Neural cell (in vitro differentiated cells): Measurements from ENCODE around the gene FILIP1. TPM values are rescaled to one million over a fixed set of nuclear protein-coding genes. Genes with fewer than 3 reads are reported as not detected.

Source experiments
- H2AFZ ChIP-seq: fragments of 200-600, 300-800 bp; sonication (generic), shearing (Covaris generic); 2 replicates; pipeline ENCODE4 v1.6.0; 2014; ENCODE audit warnings: low read depth, mild to moderate bottlenecking, antibody characterized with exemption, low read length, moderate library complexity
- H3F3A ChIP-seq: fragments of 200-600 bp; shearing (Covaris generic); 2 replicates; pipeline ENCODE4 v1.6.1; 2016; ENCODE audit warnings: mild to moderate bottlenecking, moderate library complexity, mixed read lengths, antibody characterized with exemption, low read length; ENCODE audit not compliant: insufficient read depth, poor library complexity, severe bottlenecking
- H3K27ac ChIP-seq: fragments of 200-600, 300-800 bp; sonication (generic), shearing (Covaris generic); 2 replicates; pipeline ENCODE4 v1.5.1; 2014; ENCODE audit warnings: mild to moderate bottlenecking, low read length, moderate library complexity
- H3K27me3 ChIP-seq: fragments of 300-800, 200-600 bp; sonication (generic), shearing (Covaris generic); 2 replicates; pipeline ENCODE4 v1.6.0; 2014; ENCODE audit warnings: mild to moderate bottlenecking, low read depth, low read length, moderate library complexity; ENCODE audit not compliant: insufficient read depth
- H3K36me3 ChIP-seq: fragments of 300-800, 200-600 bp; sonication (generic), shearing (Covaris generic); 2 replicates; pipeline ENCODE4 v1.5.1; 2014; ENCODE audit warnings: mild to moderate bottlenecking, antibody characterized with exemption, low read length, moderate library complexity; ENCODE audit not compliant: insufficient read depth
- H3K4me2 ChIP-seq: fragments of 300-800, 200-600 bp; sonication (generic), shearing (Covaris generic); 2 replicates; pipeline ENCODE4 v1.6.0; 2014; ENCODE audit warnings: mild to moderate bottlenecking, low read length
- H3K4me3 ChIP-seq: fragments of 300-800, 200-600 bp; sonication (generic), shearing (Covaris generic); 2 replicates; pipeline ENCODE4 v1.5.1; 2014; ENCODE audit warnings: mild to moderate bottlenecking, low read length, moderate library complexity
- H3K79me2 ChIP-seq: fragments of 200-600 bp; shearing (Covaris generic); replicated peaks from 2 replicates; pipeline ENCODE4 v1.6.0; 2014; ENCODE audit warnings: mild to moderate bottlenecking, low read length, moderate library complexity; ENCODE audit not compliant: insufficient read depth
- H3K9ac ChIP-seq: fragments of 300-800, 200-600 bp; sonication (generic), shearing (Covaris generic); 2 replicates; pipeline ENCODE4 v1.6.1; 2016; ENCODE audit warnings: mild to moderate bottlenecking, low read length, mixed read lengths
- H3K9me2 ChIP-seq: fragments of 200-600 bp; shearing (Covaris generic); 2 replicates; pipeline ENCODE4 v1.6.1; 2016; ENCODE audit warnings: mild to moderate bottlenecking, low read length, mixed read lengths; ENCODE audit not compliant: insufficient read depth
- H3K9me3 ChIP-seq: fragments of 200-600, 300-800 bp; sonication (generic), shearing (Covaris generic); 2 replicates; pipeline ENCODE4 v1.6.1; 2016; ENCODE audit warnings: mild to moderate bottlenecking, mixed run types, low read length, moderate library complexity, mixed read lengths
- H4K20me1 ChIP-seq: fragments of 200-600 bp; shearing (Covaris generic); 2 replicates; pipeline ENCODE4 v1.6.1; 2016; ENCODE audit warnings: mild to moderate bottlenecking, mixed run types; ENCODE audit not compliant: insufficient read depth
- EP300 ChIP-seq: fragments of 450-650 bp; conservative IDR thresholded peaks from 2 replicates; pipeline ENCODE4 v1.6.1; 2014; ENCODE audit warnings: antibody characterized with exemption, mild to moderate bottlenecking, moderate library complexity; ENCODE audit not compliant: poor library complexity, severe bottlenecking
- EZH2 ChIP-seq: fragments of 200-600, 300-800 bp; shearing (Covaris generic), sonication (generic); IDR thresholded peaks from 2 replicates; pipeline ENCODE4 v1.6.1; 2014; ENCODE audit warnings: antibody characterized with exemption, low read length, borderline replicate concordance, mild to moderate bottlenecking; ENCODE audit not compliant: insufficient read depth, poor library complexity, severe bottlenecking
- MXI1 ChIP-seq: fragments of 450-650 bp; conservative IDR thresholded peaks from 2 replicates; pipeline ENCODE4 v1.6.1; 2014; ENCODE audit warnings: antibody characterized with exemption, mild to moderate bottlenecking; ENCODE audit not compliant: poor library complexity, severe bottlenecking
- POLR2AphosphoS5 ChIP-seq: IDR thresholded peaks from 2 replicates; pipeline ENCODE4 v1.6.1; 2012
- RAD21 ChIP-seq: fragments of 450-650 bp; conservative IDR thresholded peaks from 2 replicates; pipeline ENCODE4 v1.6.1; 2014; ENCODE audit warnings: antibody characterized with exemption, mild to moderate bottlenecking, moderate library complexity
- SMC3 ChIP-seq: fragments of 450-650 bp; conservative IDR thresholded peaks from 2 replicates; pipeline ENCODE4 v1.6.1; 2014; ENCODE audit warnings: antibody characterized with exemption, mild to moderate bottlenecking, moderate library complexity; ENCODE audit not compliant: poor library complexity
- TAF1 ChIP-seq: IDR thresholded peaks from 2 replicates; pipeline ENCODE4 v1.6.1; 2012; ENCODE audit warnings: low read depth
- polyA plus RNA-seq: library from polyadenylated mRNA; depleted of rRNA; stranded (reverse); fragments of >200 nt; gene quantifications from 2 replicates; pipeline ENCODE4 v1.2.3, GENCODE V29; 2014
- TF ChIP-seq, protein P1 (sequence below): fragments of 450-650 bp; IDR thresholded peaks from 2 replicates; pipeline ENCODE4 v1.5.1; 2014; ENCODE audit warnings: antibody characterized with exemption, mild to moderate bottlenecking, moderate library complexity; ENCODE audit not compliant: poor library complexity, severe bottlenecking
- TF ChIP-seq, protein P2 (sequence below): IDR thresholded peaks from 2 replicates; pipeline ENCODE4 v1.6.1; 2012; ENCODE audit warnings: borderline replicate concordance

FILIP1 gene
- polyA plus RNA-seq, 1 donor from 2014 or later, result 1.4 TPM

DNA sequence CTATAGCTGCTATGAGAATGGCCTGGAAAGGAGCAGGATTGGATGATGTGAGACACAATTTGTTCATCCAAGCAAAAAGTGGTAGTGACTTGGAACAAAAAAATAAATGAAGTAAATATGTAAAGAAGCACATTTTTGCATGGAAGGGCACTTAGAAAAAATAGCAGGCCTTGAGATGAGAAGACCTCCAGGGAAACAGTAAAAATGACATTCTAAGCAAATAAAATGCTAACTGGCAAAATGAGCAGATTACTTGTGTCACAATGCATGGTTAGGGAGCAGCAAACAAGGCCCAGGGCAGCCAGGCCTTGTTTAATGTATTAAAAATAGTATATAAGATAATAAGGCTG is 230.2 kb downstream of the FILIP1 start:
- Histone ChIP-seq H3K4me3 (no peak overlapping the region), H2AFZ (no peak overlapping the region), H3K9me3 (no peaks in the 10 kb centered on the region), H4K20me1 (no peaks in the 10 kb centered on the region), H3K4me2 (no peak overlapping the region), H3F3A (no peaks in the 10 kb centered on the region), H3K27ac (no peak overlapping the region), H3K27me3 (no peaks in the 10 kb centered on the region), H3K9me2 (no peaks in the 10 kb centered on the region), H3K79me2 (peaks cover 23% of the 10 kb centered on the region), H3K9ac (no peak overlapping the region), H3K36me3 (peaks cover 11% of the 10 kb centered on the region)
- TF ChIP-seq, protein P1, sequence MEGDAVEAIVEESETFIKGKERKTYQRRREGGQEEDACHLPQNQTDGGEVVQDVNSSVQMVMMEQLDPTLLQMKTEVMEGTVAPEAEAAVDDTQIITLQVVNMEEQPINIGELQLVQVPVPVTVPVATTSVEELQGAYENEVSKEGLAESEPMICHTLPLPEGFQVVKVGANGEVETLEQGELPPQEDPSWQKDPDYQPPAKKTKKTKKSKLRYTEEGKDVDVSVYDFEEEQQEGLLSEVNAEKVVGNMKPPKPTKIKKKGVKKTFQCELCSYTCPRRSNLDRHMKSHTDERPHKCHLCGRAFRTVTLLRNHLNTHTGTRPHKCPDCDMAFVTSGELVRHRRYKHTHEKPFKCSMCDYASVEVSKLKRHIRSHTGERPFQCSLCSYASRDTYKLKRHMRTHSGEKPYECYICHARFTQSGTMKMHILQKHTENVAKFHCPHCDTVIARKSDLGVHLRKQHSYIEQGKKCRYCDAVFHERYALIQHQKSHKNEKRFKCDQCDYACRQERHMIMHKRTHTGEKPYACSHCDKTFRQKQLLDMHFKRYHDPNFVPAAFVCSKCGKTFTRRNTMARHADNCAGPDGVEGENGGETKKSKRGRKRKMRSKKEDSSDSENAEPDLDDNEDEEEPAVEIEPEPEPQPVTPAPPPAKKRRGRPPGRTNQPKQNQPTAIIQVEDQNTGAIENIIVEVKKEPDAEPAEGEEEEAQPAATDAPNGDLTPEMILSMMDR, result no peak
- TF ChIP-seq RAD21 (no peak), POLR2AphosphoS5 (no peak), SMC3 (no peak)

DNA sequence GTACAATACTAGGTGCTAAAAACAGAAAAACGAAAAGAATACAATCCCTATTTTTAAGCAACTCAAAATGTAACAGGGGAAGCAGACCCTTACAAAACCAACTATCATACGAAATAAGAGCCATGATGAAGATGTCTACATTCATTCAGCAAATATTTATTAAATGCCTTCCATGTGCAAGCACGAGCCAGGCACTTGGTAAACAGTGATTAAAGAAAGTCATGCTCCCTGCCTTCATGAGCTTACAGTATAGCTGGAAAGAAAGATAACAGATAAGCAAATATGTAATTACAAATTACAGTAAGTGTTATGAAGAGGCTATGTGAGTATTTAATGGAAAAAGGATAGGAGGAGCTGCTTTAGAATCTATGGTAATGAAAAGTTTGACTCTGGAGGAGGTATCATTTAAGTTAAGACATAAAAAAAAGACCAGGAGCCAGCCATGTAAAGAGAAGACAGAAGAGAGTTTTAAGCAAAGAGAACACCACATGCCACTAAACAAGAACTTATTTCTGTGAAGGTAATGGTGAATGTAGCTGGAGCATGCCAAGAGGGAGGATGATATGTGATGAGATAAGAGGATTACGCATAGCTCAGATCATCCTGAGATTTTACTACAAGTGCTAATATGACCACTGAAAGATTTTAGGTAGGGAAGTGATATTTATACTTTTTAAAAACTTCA is 230.7 kb downstream of the FILIP1 start:
- Histone ChIP-seq H3F3A (no peaks in the 10 kb centered on the region), H3K79me2 (peaks cover 23% of the 10 kb centered on the region), H2AFZ (no peak overlapping the region), H3K4me2 (no peak overlapping the region), H3K27ac (no peak overlapping the region), H3K9ac (no peak overlapping the region), H3K9me2 (no peaks in the 10 kb centered on the region), H3K27me3 (no peaks in the 10 kb centered on the region), H3K36me3 (peaks cover 13% of the 10 kb centered on the region), H4K20me1 (no peaks in the 10 kb centered on the region), H3K4me3 (no peak overlapping the region), H3K9me3 (no peaks in the 10 kb centered on the region)
- TF ChIP-seq RAD21 (no peak), MXI1 (no peak), EP300 (no peak), POLR2AphosphoS5 (no peak), SMC3 (no peak), TAF1 (no peak), EZH2 (no peak)
- TF ChIP-seq, protein P1, result no peak
- TF ChIP-seq, protein P2, sequence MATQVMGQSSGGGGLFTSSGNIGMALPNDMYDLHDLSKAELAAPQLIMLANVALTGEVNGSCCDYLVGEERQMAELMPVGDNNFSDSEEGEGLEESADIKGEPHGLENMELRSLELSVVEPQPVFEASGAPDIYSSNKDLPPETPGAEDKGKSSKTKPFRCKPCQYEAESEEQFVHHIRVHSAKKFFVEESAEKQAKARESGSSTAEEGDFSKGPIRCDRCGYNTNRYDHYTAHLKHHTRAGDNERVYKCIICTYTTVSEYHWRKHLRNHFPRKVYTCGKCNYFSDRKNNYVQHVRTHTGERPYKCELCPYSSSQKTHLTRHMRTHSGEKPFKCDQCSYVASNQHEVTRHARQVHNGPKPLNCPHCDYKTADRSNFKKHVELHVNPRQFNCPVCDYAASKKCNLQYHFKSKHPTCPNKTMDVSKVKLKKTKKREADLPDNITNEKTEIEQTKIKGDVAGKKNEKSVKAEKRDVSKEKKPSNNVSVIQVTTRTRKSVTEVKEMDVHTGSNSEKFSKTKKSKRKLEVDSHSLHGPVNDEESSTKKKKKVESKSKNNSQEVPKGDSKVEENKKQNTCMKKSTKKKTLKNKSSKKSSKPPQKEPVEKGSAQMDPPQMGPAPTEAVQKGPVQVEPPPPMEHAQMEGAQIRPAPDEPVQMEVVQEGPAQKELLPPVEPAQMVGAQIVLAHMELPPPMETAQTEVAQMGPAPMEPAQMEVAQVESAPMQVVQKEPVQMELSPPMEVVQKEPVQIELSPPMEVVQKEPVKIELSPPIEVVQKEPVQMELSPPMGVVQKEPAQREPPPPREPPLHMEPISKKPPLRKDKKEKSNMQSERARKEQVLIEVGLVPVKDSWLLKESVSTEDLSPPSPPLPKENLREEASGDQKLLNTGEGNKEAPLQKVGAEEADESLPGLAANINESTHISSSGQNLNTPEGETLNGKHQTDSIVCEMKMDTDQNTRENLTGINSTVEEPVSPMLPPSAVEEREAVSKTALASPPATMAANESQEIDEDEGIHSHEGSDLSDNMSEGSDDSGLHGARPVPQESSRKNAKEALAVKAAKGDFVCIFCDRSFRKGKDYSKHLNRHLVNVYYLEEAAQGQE, result no peak
